ENCODE results near the gene SSBP2.
"Not testable (repeated sequence)": the region's sequence is repeated elsewhere in the genome, so short reads cannot be mapped to it uniquely, and the experiment has no call there.

SSBP2 gene

GRCh38 chr5:81724571-81724970, 26.3 kb downstream of the SSBP2 start:
- DNase-seq, result no peak

GRCh38 chr5:81724108-81724507, 26.8 kb downstream of the SSBP2 start:
- DNase-seq, result no peak

GRCh38 chr5:81721049-81721448, 29.8 kb downstream of the SSBP2 start:
- no peak for DNase-seq

- DNase-seq, result no peak
These were observed 31.1 kb downstream of the SSBP2 start for GRCh38 chr5:81719743-81720345.

GRCh38 chr5:81718300-81718699, 32.6 kb downstream of the SSBP2 start:
- no peak for DNase-seq

GRCh38 chr5:81717860-81718259, 33.0 kb downstream of the SSBP2 start:
- no peak for DNase-seq

GRCh38 chr5:81717226-81717625, 33.7 kb downstream of the SSBP2 start:
- DNase-seq, result no peak

GRCh38 chr5:81714076-81714475, 36.8 kb downstream of the SSBP2 start:
- not testable (repeated sequence) for DNase-seq

GRCh38 chr5:81708889-81709288, 42.0 kb downstream of the SSBP2 start:
- DNase-seq, result no peak

GRCh38 chr5:81703840-81704239, 47.1 kb downstream of the SSBP2 start:
- DNase-seq, result no peak

GRCh38 chr5:81700166-81700565, 50.7 kb downstream of the SSBP2 start:
- DNase-seq, result no peak

- no peak for DNase-seq
These were observed 52.1 kb downstream of the SSBP2 start for GRCh38 chr5:81698813-81699212.

- no peak for DNase-seq
These were observed 54.2 kb downstream of the SSBP2 start for GRCh38 chr5:81696418-81697397.

- no peak for DNase-seq
These were observed 56.2 kb downstream of the SSBP2 start for GRCh38 chr5:81694726-81695125.

- no peak for DNase-seq
These were observed 62.7 kb downstream of the SSBP2 start for GRCh38 chr5:81688215-81688614.

- DNase-seq, result no peak
These were observed 63.6 kb downstream of the SSBP2 start for GRCh38 chr5:81687292-81687691.

- no peak for DNase-seq
These were observed 65.4 kb downstream of the SSBP2 start for GRCh38 chr5:81685471-81685870.

- DNase-seq, result no peak
These were observed 71.0 kb downstream of the SSBP2 start for GRCh38 chr5:81679885-81680284.

GRCh38 chr5:81675420-81675819, 75.5 kb downstream of the SSBP2 start:
- DNase-seq, result no peak

- no peak for DNase-seq
These were observed 85.1 kb downstream of the SSBP2 start for GRCh38 chr5:81665795-81666194.

- not testable (repeated sequence) for DNase-seq
These were observed 90.3 kb downstream of the SSBP2 start for GRCh38 chr5:81660624-81661023.

GRCh38 chr5:81657386-81657785, 93.5 kb downstream of the SSBP2 start:
- no peak for DNase-seq

- no peak for DNase-seq
These were observed 94.1 kb downstream of the SSBP2 start for GRCh38 chr5:81656783-81657182.

GRCh38 chr5:81650987-81651386, 99.9 kb downstream of the SSBP2 start:
- no peak for DNase-seq
